Rectal smooth muscle tissue (tissue), 1 donor: ENCODE data around the gene HNRNPUL2.

Experiments used
- H3K27ac ChIP-seq: one replicate; pipeline ENCODE4 v1.7.0; 2013; ENCODE audit warnings: low read depth, low read length, inconsistent platforms
- H3K27me3 ChIP-seq: one replicate; pipeline ENCODE4 v1.7.0; 2013; ENCODE audit warnings: low read length; ENCODE audit not compliant: control insufficient read depth, insufficient read depth
- H3K36me3 ChIP-seq: one replicate; pipeline ENCODE4 v1.7.0; 2013; ENCODE audit warnings: low read length; ENCODE audit not compliant: control insufficient read depth, insufficient read depth
- H3K4me1 ChIP-seq: one replicate; pipeline ENCODE4 v1.7.0; 2013; ENCODE audit warnings: low read length; ENCODE audit not compliant: control insufficient read depth, insufficient read depth
- H3K4me3 ChIP-seq: one replicate; pipeline ENCODE4 v1.7.0; 2013; ENCODE audit warnings: low read length
- H3K9ac ChIP-seq: one replicate; pipeline ENCODE4 v1.7.0; 2013; ENCODE audit warnings: low read length

HNRNPUL2 gene

GRCh38 chr11:62721994-62722393, 5.3 kb downstream of the HNRNPUL2 start:
- Histone ChIP-seq H3K4me1 (peaks cover 25% of the 10 kb centered on the region), H3K27ac (no peak overlapping the region), H3K4me3 (no peak overlapping the region), H3K27me3 (no peaks in the 10 kb centered on the region), H3K9ac (no peak overlapping the region), H3K36me3 (peaks cover 48% of the 10 kb centered on the region)

GRCh38 chr11:62719302-62719978, 7.8 kb downstream of the HNRNPUL2 start:
- H3K4me3 ChIP-seq = no peak overlapping the region
- peaks cover 10% of the 10 kb centered on the region for H3K4me1 ChIP-seq
- no peaks in the 10 kb centered on the region for H3K27me3 ChIP-seq
- H3K27ac ChIP-seq = no peak overlapping the region
- H3K36me3 ChIP-seq = peaks cover 70% of the 10 kb centered on the region
- no peak overlapping the region for H3K9ac ChIP-seq

DNA sequence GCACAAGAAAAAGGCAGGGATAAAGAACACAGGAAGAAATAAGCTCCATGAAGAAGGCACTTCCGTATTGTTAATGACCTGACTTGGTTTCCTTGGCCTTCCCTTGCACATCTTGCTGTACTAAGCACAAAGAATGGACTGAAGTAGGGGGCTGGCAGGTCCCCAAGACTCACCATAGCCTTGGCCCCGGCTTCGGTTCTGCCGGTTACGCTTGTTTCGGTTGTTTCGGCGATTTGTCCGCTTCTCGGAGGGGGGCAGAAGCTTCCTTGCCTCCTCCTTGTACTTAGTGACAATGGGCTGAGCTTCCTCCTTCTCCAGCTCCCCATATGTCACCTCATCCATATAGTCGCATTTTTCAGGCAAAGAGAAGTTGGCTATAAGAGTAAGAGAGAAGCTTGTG, 10.4 kb downstream of the HNRNPUL2 start:
- Histone ChIP-seq H3K27me3 (no peaks in the 10 kb centered on the region), H3K4me3 (no peak overlapping the region), H3K27ac (no peak overlapping the region), H3K9ac (no peak overlapping the region), H3K36me3 (peaks cover 67% of the 10 kb centered on the region), H3K4me1 (no peaks in the 10 kb centered on the region)

DNA sequence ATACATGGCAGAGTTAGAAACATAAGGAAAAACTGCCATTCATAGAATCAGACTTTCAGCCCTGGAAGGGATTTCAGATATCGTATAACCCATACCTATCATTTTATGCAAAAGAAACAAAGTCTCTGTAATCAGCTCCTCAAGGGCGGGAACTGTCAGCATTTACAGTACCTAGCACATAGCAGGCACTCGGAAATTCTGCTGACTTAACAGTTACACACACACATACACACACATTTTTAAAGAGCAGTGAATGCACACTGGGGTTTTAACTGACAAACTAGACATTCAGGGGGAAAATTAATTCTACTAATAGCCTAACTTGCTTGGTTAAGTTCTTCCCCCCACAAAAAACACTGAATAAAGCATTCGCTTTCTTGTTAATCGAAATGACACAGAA, 11.1 kb downstream of the HNRNPUL2 start:
- Histone ChIP-seq H3K36me3 (peaks cover 61% of the 10 kb centered on the region), H3K9ac (no peak overlapping the region)

GRCh38 chr11:62715150-62716130, 11.8 kb downstream of the HNRNPUL2 start:
- Histone ChIP-seq H3K36me3 (peaks cover 55% of the 10 kb centered on the region), H3K4me3 (no peak overlapping the region), H3K27ac (no peak overlapping the region), H3K27me3 (no peaks in the 10 kb centered on the region), H3K9ac (no peak overlapping the region), H3K4me1 (no peaks in the 10 kb centered on the region)

More for the DNA sequence above, 11.1 kb downstream of the HNRNPUL2 start:
- Histone ChIP-seq H3K4me1 (no peaks in the 10 kb centered on the region), H3K4me3 (no peak overlapping the region), H3K27me3 (no peaks in the 10 kb centered on the region), H3K27ac (no peak overlapping the region)

GRCh38 chr11:62713343-62713742, 13.9 kb downstream of the HNRNPUL2 start:
- Histone ChIP-seq H3K36me3 (peaks cover 39% of the 10 kb centered on the region), H3K4me1 (peaks cover 11% of the 10 kb centered on the region), H3K9ac (no peak overlapping the region), H3K27me3 (no peaks in the 10 kb centered on the region), H3K4me3 (no peak overlapping the region), H3K27ac (no peak overlapping the region)

DNA sequence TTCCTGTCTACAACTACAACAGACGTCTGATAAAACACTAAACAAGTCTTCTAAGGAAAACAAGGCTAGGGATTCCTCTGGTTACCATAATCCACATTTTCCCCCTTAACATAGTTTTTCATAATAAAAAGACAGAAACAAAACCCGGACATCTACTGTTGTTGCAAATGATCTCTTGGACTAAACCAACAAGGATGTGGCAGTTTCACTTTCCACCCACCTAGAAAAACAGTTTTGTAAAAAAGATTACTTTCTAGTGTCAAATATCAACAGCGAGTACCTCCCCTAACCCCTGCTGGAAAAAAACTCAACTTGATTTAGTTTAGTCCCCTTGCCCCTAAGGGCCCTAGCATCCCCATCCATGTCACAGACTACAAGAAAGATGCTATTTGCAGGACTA, 14.4 kb downstream of the HNRNPUL2 start:
- Histone ChIP-seq H3K36me3 (peaks cover 39% of the 10 kb centered on the region), H3K4me3 (no peak overlapping the region), H3K27ac (no peak overlapping the region), H3K9ac (no peak overlapping the region), H3K27me3 (no peaks in the 10 kb centered on the region), H3K4me1 (peaks cover 11% of the 10 kb centered on the region)

DNA sequence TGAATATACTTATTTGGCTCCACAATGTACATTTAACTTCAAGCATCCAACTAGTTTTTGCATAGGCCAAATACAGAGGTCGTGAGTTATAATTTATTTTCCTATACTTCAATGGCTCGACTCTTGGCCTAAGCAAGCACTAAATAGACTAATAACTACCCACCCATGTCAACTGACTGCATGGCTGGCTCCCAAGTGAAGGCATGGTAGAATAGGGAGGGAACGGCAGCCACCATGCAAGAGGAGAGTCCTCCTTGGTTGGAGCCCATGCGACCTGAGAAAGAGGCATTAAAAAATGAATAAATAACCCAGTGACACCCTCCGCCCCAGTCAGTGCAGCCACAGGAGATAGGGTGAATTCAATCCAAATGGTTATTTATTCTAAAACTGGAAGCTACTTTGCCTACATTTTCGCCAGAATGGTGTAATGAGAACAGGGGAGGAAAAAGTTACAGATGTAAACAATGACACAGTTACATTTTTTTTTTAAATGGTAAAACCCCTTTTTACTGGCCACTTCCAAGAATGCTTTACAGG, 14.9 kb downstream of the HNRNPUL2 start:
- H3K27me3 ChIP-seq = no peaks in the 10 kb centered on the region
- no peak overlapping the region for H3K4me3 ChIP-seq
- H3K36me3 ChIP-seq = peaks cover 38% of the 10 kb centered on the region
- no peak overlapping the region for H3K9ac ChIP-seq
- H3K4me1 ChIP-seq = peaks cover 11% of the 10 kb centered on the region
- H3K27ac ChIP-seq = no peak overlapping the region

DNA sequence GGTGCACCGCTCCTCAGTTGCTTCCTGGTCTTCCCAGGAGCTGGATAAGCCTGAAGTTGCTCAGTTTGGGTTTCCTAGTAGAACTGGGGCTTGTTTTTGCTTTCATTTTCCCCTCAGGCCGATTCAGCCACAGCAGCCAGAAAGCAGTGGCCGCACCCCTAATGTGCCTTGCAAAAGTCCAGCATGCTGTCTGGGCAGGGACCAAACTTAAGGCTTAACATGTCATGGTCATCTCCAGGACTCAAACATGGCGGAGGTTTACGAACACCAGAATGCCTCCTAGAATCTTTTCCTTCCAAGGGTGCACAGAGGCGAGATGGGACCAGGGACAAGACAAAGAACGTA, 17.3 kb downstream of the HNRNPUL2 start:
- Histone ChIP-seq H3K4me1 (peaks cover 17% of the 10 kb centered on the region), H3K4me3 (peak overlapping the region; percentile 80), H3K27me3 (no peaks in the 10 kb centered on the region), H3K27ac (peak overlapping the region; percentile 95), H3K36me3 (peaks cover 17% of the 10 kb centered on the region), H3K9ac (peak overlapping the region; percentile 80)

DNA sequence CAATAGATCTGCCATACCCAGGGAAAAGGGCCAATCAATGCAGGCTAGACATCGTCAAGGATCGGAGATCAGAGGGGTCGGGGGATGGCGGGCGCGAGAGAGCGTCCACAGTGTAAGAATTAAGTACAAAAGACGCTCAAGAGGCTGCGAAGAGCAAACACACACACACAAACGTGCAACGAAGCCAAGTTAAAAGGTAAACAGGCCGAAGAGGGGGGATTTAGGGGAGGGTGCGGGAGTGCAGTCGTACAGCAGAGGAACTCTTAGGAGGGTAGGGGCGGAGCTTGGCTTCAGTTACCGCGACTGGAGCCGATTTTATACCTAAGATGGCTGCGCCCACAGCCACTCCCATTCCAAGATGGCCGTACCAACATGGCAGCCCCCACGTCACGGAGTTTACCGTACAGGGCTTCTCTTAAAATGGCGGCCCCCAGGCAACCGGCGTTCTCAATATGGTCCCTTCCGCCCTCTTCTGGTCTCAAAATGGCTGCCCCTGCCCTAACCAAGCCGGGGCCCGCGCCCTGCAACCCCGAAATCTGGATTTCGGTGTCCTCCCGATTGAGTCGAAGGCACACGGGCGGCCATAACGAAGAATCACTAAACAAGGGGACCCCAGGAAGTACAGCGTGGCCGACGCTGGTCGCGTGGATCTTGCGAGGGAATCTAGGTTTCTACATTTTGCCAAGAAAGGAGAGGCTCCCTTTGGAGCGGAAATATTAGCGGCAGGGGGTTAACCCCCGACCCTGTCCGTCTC, 17.8 kb downstream of the HNRNPUL2 start:
- H3K4me1 ChIP-seq = peaks cover 17% of the 10 kb centered on the region
- peaks cover 13% of the 10 kb centered on the region for H3K36me3 ChIP-seq

GRCh38 chr11:62708793-62709192, 18.5 kb downstream of the HNRNPUL2 start:
- Histone ChIP-seq H3K27ac (peak overlapping the region; percentile 78), H3K36me3 (peaks cover 8% of the 10 kb centered on the region), H3K9ac (peak overlapping the region; percentile 82), H3K4me3 (peak overlapping the region; percentile 91), H3K4me1 (peaks cover 17% of the 10 kb centered on the region), H3K27me3 (no peaks in the 10 kb centered on the region)

More for the DNA sequence above, 17.8 kb downstream of the HNRNPUL2 start:
- Histone ChIP-seq H3K27ac (peak overlapping the region; percentile 95), H3K27me3 (no peaks in the 10 kb centered on the region), H3K9ac (peak overlapping the region; percentile 82), H3K4me3 (peak overlapping the region; percentile 91)

DNA sequence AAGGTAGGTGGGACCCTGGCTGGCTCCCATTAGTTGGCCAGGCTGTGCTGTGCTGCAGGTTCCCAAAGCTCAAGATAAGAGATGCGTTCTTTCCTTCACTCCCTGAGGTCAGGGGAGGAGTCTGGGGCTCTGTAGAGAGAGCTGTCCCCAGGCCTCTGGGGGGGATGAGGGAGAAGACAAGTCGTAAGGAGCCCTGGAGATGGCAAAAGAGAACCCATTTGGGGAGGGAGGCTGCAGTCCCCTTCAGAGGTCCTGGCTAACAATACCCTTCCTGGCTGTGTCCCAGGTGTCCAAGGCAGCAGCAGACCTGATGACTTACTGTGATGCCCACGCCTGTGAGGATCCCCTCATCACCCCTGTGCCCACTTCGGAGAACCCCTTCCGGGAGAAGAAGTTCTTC, 18.9 kb downstream of the HNRNPUL2 start:
- peak overlapping the region; percentile 91 for H3K4me3 ChIP-seq
- peaks cover 17% of the 10 kb centered on the region for H3K4me1 ChIP-seq
- H3K27ac ChIP-seq = no peak overlapping the region
- H3K9ac ChIP-seq = peak overlapping the region; percentile 82
- H3K27me3 ChIP-seq = no peaks in the 10 kb centered on the region
- H3K36me3 ChIP-seq = peaks cover 7% of the 10 kb centered on the region
